Peyer's patch (tissue), 4 donors: Measurements from ENCODE around the gene STK24.

Experiments used
- POLR2A ChIP-seq, 2 donors: fragments of 450-650 bp; IDR thresholded peaks; one replicate each; pipeline ENCODE4 v1.5.1; 2017; ENCODE audit warnings: antibody characterized with exemption in 2 of 2, mild to moderate bottlenecking in 2 of 2, moderate library complexity in 2 of 2
- TF ChIP-seq, protein P1 (sequence below), 6 experiments: fragments of 450-650 bp in 4 of 6; fragments of 200-600 bp in 2 of 6; sonication (generic) in 1 of 6; IDR thresholded peaks; one replicate each; pipeline ENCODE4 v1.5.1; 2017 to 2019; ENCODE audit warnings: antibody characterized with exemption in 6 of 6, mild to moderate bottlenecking in 3 of 6, moderate library complexity in 1 of 6

DNA sequence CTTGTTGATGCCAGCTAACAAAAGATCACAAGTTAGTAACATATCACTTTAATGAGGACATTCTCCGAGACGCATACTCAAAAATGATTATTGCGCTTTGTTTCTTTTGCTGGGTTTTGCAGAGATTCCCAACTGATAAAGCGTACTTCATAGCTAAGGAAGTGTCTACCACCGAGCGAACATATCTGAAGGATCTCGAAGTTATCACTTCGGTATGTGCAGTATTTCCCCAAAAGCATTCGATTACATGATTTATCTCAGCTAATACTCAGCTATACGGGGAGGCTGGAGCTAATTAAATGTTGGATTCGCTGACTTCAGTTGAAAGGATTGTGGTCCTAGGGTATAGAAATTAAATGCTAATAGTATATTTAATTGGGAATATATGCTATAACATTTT is 166.3 kb downstream of the STK24 start:
- TF ChIP-seq POLR2A (IDR thresholded peaks at IDR 0.05) = no peak
- TF ChIP-seq, protein P1, sequence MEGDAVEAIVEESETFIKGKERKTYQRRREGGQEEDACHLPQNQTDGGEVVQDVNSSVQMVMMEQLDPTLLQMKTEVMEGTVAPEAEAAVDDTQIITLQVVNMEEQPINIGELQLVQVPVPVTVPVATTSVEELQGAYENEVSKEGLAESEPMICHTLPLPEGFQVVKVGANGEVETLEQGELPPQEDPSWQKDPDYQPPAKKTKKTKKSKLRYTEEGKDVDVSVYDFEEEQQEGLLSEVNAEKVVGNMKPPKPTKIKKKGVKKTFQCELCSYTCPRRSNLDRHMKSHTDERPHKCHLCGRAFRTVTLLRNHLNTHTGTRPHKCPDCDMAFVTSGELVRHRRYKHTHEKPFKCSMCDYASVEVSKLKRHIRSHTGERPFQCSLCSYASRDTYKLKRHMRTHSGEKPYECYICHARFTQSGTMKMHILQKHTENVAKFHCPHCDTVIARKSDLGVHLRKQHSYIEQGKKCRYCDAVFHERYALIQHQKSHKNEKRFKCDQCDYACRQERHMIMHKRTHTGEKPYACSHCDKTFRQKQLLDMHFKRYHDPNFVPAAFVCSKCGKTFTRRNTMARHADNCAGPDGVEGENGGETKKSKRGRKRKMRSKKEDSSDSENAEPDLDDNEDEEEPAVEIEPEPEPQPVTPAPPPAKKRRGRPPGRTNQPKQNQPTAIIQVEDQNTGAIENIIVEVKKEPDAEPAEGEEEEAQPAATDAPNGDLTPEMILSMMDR (IDR thresholded peaks at IDR 0.05) = no peak
